HG03439 (cell line): ENCODE measurements around the gene TCEAL3.
"Not testable (repeated sequence)": the region's sequence is repeated elsewhere in the genome, so short reads cannot be mapped to it uniquely, and the experiment has no call there.

Experiments used
- ATAC-seq: cut with Tn5 transposase; IDR thresholded peaks from one replicate; pipeline ENCODE4 v1.9.1; 2021; ENCODE audit warnings: mild to moderate bottlenecking, moderate library complexity; ENCODE audit not compliant: unreplicated experiment

TCEAL3 gene

GRCh38 chrX:103624111-103624510, 16.3 kb downstream of the TCEAL3 start:
- no peak for ATAC-seq

- no peak for ATAC-seq
Observed at GRCh38 chrX:103626855-103627254, 19.1 kb downstream of the TCEAL3 start.

- ATAC-seq: peak; percentile 66
Observed at GRCh38 chrX:103628386-103629317, 20.9 kb downstream of the TCEAL3 start, which contains the start of gene TCEAL1. Gene TCEAL1 (plus strand): TSS chrX:103628975. CDS start chrX:103629917, 942 bp downstream.

GRCh38 chrX:103629318-103630170, 21.8 kb downstream of the TCEAL3 start:
- peak; percentile 46 for ATAC-seq

GRCh38 chrX:103630171-103630511, 22.4 kb downstream of the TCEAL3 start:
- ATAC-seq: no peak

GRCh38 chrX:103631145-103631544, 23.4 kb downstream of the TCEAL3 start:
- no peak for ATAC-seq

- no peak for ATAC-seq
Observed at GRCh38 chrX:103635436-103635835, 27.7 kb downstream of the TCEAL3 start.

- no peak for ATAC-seq
Observed at GRCh38 chrX:103637604-103638338, 30.0 kb downstream of the TCEAL3 start.

GRCh38 chrX:103638479-103639346, 30.9 kb downstream of the TCEAL3 start:
- ATAC-seq: not testable (repeated sequence)

- no peak for ATAC-seq
Observed at GRCh38 chrX:103640401-103641155, 32.8 kb downstream of the TCEAL3 start.

- no peak for ATAC-seq
Observed at GRCh38 chrX:103644125-103644524, 36.4 kb downstream of the TCEAL3 start.

GRCh38 chrX:103647630-103648029, 39.9 kb downstream of the TCEAL3 start:
- no peak for ATAC-seq

- ATAC-seq: no peak
Observed at GRCh38 chrX:103651151-103651773, 43.5 kb downstream of the TCEAL3 start.

- not testable (repeated sequence) for ATAC-seq
Observed at GRCh38 chrX:103655230-103656000, 47.7 kb downstream of the TCEAL3 start.

GRCh38 chrX:103656617-103657016, 48.9 kb downstream of the TCEAL3 start:
- no peak for ATAC-seq

GRCh38 chrX:103657066-103657465, 49.3 kb downstream of the TCEAL3 start:
- ATAC-seq: not testable (repeated sequence)

- ATAC-seq: no peak
Observed at GRCh38 chrX:103658681-103659433, 51.1 kb downstream of the TCEAL3 start.
